ENCODE results near the gene NUMB.

NUMB gene

GRCh38 chr14:73285979-73286378 lies 172.4 kb downstream of the NUMB start:
- no peak for DNase-seq

- DNase-seq: peak; percentile 35
These were observed 174.6 kb downstream of the NUMB start for GRCh38 chr14:73283608-73284379.

GRCh38 chr14:73280903-73281302 lies 177.4 kb downstream of the NUMB start:
- DNase-seq: no peak

GRCh38 chr14:73277376-73277775 lies 181.0 kb downstream of the NUMB start:
- DNase-seq: no peak

GRCh38 chr14:73276836-73277235 lies 181.5 kb downstream of the NUMB start:
- DNase-seq: no peak

- DNase-seq: no peak
These were observed 184.5 kb downstream of the NUMB start for GRCh38 chr14:73273799-73274198.

GRCh38 chr14:73272393-73272792 lies 186.0 kb downstream of the NUMB start:
- DNase-seq: no peak

GRCh38 chr14:73269729-73270531 lies 188.4 kb downstream of the NUMB start:
- peak; percentile 7 for DNase-seq

GRCh38 chr14:73267474-73267873 lies 190.9 kb downstream of the NUMB start:
- no peak for DNase-seq

GRCh38 chr14:73266317-73266716 lies 192.0 kb downstream of the NUMB start:
- no peak for DNase-seq

- DNase-seq: no peak
These were observed 192.7 kb downstream of the NUMB start for GRCh38 chr14:73265721-73266046.

GRCh38 chr14:73264885-73265720 lies 193.2 kb downstream of the NUMB start:
- no peak for DNase-seq

- no peak for DNase-seq
These were observed 194.1 kb downstream of the NUMB start for GRCh38 chr14:73264080-73264884.

- DNase-seq: no peak
These were observed 194.7 kb downstream of the NUMB start for GRCh38 chr14:73263606-73264005.

- no peak for DNase-seq
These were observed 195.7 kb downstream of the NUMB start for GRCh38 chr14:73262427-73263183.

- no peak for DNase-seq
These were observed 196.6 kb downstream of the NUMB start for GRCh38 chr14:73261520-73262426.

- DNase-seq: no peak
These were observed 197.3 kb downstream of the NUMB start for GRCh38 chr14:73261075-73261474.

- no peak for DNase-seq
These were observed 197.8 kb downstream of the NUMB start for GRCh38 chr14:73260574-73260973.

- DNase-seq: no peak
These were observed 198.5 kb downstream of the NUMB start for GRCh38 chr14:73259837-73260236.

- no peak for DNase-seq
These were observed 199.3 kb downstream of the NUMB start for GRCh38 chr14:73258845-73259611.
